Pulmonary artery endothelial cell (primary cell): ENCODE results near the gene TUBGCP3. TPM values are rescaled to one million over a fixed set of nuclear protein-coding genes. Genes with fewer than 3 reads are reported as not detected.

Experiments
- DNase-seq: peaks from one replicate; pipeline ENCODE4 v3.0.0-alpha.2; 2011; ENCODE audit warnings: low read depth, low spot score
- total RNA-seq: library from RNA; depleted of rRNA; stranded (reverse); fragments of >200 nt; gene quantifications from 2 replicates; pipeline ENCODE4 v1.2.3, GENCODE V29; 2014

The TUBGCP3 gene
- total RNA-seq, 1 donor from 2014 or later = 22.4 TPM

GRCh38 chr13:112453874-112454647 is 133.9 kb downstream of the TUBGCP3 start:
- no peak for DNase-seq

GRCh38 chr13:112453207-112453829 is 134.6 kb downstream of the TUBGCP3 start:
- DNase-seq = no peak

GRCh38 chr13:112452380-112453206 is 135.4 kb downstream of the TUBGCP3 start:
- no peak for DNase-seq

- no peak for DNase-seq
Observed at GRCh38 chr13:112451512-112452379, 136.2 kb downstream of the TUBGCP3 start.

- no peak for DNase-seq
Observed at GRCh38 chr13:112450904-112451240, 137.1 kb downstream of the TUBGCP3 start.

- no peak for DNase-seq
Observed at GRCh38 chr13:112450118-112450903, 137.6 kb downstream of the TUBGCP3 start.

GRCh38 chr13:112449545-112449930 is 138.4 kb downstream of the TUBGCP3 start:
- no peak for DNase-seq

- no peak for DNase-seq
Observed at GRCh38 chr13:112448621-112449544, 139.1 kb downstream of the TUBGCP3 start.

- DNase-seq = no peak
Observed at GRCh38 chr13:112447761-112448603, 140.0 kb downstream of the TUBGCP3 start.

- no peak for DNase-seq
Observed at GRCh38 chr13:112447306-112447705, 140.6 kb downstream of the TUBGCP3 start.

GRCh38 chr13:112446867-112447266 is 141.1 kb downstream of the TUBGCP3 start:
- DNase-seq = no peak

GRCh38 chr13:112446347-112446861 is 141.5 kb downstream of the TUBGCP3 start:
- DNase-seq = no peak

GRCh38 chr13:112445411-112446271 is 142.3 kb downstream of the TUBGCP3 start:
- DNase-seq = no peak

- no peak for DNase-seq
Observed at GRCh38 chr13:112444416-112445399, 143.2 kb downstream of the TUBGCP3 start.

GRCh38 chr13:112443995-112444311 is 144.0 kb downstream of the TUBGCP3 start:
- peak; percentile 19 for DNase-seq
